ENCODE measurements around the gene TSPAN1. TPM values are rescaled to one million over a fixed set of nuclear protein-coding genes. Genes with fewer than 3 reads are reported as not detected.

TSPAN1 gene
- polyA plus RNA-seq, 1 donor: 0.54 TPM

DNA sequence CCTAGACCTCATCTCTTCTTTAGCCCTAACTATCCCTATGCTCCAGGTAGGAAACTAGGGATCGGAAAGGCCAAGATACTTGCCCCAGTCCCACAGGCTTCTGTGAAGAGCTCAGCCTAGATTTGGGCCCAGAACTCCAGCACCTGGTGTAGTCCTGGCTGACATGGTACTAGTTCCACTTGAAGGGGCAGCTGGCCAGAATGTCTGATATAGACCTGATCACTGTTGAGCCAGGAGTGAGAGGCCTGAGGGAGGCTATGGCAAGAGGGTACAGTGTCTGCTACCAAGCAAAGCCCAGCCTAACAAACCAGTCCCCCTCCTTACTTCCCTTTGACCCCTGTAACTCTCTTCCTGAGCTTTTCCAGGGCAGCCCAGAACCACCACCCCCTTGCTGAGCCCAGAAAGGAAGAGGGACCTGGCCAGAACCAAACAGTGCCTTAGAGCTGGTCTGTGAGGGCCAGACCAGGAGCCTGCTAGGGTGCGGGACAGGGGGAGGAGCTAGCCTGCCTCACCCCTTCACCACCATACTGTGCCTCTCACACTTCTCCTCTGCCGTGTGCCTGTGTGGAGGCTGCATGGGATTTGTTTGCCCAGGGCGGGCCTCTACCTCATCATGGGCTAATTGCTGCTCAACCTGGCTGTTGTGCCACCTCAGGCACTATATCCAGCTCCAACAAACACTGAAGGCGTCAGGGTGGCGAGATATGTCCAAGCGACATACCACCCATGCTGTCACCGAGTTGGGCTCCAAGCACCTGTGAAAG is 12.4 kb downstream of the TSPAN1 start:
- no peak for DNase-seq (ENCODE audit: low read depth)

DNA sequence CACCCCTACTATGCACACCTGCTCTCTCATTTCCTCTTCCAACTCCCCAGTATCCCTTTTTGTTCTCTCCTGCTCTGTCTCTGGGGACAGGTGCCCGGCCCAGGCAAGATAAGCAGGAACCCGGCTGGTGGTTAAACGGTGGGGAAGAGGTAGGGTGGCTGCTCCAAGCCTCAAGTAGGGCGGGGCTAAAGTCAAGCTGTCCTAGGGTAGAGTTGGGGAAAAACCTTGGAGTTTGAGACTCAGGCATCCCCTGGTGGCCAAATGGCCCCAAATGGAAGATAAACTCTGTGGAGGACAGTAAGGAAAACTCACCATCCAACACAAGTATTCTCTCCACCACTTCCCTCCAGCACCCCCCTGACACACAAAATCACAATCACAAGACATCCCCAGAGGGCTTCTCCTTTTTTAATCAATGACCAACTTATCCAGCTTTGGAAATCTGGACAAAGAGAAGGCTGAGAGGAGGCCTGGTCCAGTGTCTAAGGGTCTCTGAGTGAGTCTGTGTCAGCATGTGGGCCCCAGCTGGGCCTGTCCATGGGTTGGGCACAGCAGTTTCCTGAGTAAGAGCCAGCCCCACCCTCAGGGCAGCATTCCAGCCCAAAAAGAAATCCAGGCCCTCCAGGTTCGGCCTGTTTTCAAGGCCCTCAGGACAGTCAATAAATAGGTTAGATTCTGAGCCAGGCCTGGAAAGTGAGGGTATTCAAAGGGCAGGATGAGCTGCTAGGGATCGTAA is 13.6 kb downstream of the TSPAN1 start:
- no peak for DNase-seq (ENCODE audit: low read depth)

DNA sequence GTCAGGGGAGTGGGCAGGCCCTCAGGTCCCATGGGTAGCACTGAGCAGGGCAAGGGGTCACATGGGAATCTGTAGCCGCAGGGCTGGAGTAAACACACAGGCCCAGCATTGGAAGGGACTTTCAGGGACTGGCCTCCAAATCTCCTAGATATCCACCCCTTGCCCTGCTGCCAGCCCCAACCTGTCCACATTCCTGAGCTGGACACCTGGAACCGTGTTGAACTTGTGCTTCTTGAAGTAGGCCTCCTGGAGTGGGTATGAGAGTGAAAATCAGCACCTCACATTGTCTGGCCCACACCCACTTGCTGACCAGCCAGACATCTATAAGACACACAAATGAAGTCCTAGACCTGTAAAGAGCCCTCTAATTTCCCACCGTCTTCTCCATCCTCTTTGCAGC is 15.7 kb downstream of the TSPAN1 start:
- no peak for DNase-seq (ENCODE audit: low read depth)

DNA sequence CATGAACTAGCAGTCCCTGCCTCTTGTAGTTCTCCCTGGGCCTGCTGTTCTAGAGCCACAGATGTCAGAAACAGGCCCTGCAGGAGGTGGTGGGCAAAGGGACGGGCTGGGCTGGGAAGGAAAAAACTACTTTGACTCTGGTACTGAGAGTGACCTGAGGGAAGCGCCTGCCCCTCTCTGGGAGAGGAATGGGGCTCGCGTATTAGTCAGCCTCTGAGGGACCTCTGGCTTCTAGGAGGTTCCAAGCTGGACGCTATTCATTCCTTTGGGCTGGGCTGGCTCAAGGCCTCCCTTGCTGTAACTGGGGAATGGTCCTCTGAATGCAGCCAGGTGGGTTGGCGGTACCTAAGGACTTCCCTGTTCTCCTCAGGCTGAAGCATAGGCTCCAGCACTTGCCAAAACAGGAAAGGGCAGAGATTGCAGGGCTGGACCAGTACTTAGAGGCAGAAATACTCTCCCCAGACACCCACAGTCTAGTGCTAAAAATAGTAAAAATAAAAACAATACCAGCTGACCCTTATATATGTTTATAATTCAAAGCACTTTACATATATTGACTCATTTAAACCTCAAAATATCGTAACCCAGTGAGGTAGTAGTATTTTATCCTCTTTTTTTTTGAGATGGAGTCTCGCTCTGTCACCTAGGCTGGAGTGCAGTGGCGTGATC is 16.3 kb downstream of the TSPAN1 start:
- no peak for DNase-seq (ENCODE audit: low read depth)

DNA sequence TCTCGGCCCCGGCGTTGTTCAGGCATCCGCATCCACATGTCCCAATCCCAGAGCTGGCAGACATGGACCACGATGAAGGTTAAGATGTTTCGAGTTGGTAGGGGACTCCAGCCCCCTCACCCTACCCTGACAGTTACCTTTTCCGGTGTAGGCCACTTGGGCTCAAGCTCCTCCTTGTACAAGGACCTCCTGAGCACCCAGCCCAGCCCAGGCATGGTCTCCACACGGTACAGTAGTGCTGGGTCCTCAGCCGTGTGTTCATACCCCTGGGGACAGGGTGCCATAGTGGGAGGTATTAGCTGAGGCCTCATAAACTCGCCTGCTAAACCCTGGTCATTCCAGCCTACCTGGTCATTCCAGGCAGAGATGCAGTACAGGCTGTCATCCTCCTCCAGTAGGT is 17.3 kb downstream of the TSPAN1 start:
- no peak for DNase-seq (ENCODE audit: low read depth)

DNA sequence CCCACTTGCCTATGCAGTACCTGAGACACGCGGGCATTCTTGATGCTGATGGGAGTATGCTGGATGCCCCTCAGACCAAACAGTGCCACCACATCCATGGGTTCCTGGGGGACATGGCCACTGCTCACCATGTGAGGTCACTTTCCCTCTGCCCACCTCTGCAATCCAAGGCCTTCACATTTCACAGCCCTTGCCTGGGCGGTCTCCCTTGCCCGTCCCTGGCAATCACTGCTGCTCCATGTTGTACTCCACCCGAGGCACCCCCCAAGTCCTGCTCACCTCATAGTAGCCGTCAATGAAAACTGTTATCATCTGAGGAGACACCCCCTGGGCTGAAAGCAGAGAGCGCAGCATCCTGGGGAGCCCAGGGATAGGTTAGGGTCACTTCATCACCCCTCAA is 18.4 kb downstream of the TSPAN1 start:
- DNase-seq (ENCODE audit: low read depth): no peak

DNA sequence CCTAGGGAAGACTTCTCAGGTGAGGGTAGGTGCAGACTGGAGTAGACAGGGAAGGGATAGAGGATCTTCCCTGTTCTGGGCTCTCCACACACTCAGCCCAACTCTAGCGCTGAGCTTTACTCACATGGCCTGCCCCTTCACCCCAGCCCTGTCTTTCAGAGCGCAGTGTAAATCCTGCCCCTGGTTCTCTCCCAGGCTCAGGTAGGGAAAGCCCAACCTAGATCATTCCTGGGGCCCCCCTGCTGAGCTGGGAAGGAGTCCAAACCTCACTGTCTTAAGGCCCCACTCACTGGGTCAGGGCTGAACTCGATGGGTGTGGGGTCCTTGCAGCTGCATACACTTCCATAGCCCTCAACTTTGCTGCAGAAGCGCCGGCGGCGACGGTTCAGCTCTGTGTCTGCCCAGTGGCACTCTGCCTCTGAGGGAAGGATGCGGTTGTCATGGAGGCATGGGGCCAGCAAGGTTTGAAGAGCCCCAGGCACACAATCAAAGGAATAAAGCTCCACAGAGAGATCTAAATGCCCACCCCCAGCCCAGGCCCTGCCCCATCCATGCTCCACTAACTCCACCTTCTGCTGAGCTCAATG is 19.2 kb downstream of the TSPAN1 start:
- DNase-seq (ENCODE audit: low read depth): no peak

DNA sequence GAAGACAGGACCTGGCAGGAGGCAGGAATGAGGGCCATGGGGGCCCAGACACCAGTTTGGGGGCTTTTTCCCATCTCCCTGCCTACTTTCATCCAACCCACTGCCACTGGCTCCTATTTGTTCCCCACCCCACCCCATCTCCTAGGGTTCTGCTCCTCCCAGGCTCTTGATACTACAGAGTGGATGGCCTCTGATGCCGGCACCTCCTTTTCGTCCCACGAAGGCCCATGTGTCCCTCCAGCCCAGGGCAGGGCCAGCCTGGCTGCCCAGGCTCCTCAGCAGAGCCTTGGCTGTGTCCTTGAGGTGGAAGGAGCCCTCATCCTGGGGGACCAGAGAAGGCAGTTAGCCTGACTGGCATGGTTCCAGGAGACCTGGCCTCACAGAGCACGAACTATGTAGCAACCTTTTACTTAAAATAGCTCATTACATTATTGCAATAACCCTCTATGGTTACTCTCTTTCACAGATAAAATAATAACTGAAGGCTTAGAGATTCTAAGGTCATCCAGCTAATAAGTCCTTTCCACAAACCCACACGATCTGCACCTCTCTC is 19.8 kb downstream of the TSPAN1 start:
- DNase-seq (ENCODE audit: low read depth): no peak

DNA sequence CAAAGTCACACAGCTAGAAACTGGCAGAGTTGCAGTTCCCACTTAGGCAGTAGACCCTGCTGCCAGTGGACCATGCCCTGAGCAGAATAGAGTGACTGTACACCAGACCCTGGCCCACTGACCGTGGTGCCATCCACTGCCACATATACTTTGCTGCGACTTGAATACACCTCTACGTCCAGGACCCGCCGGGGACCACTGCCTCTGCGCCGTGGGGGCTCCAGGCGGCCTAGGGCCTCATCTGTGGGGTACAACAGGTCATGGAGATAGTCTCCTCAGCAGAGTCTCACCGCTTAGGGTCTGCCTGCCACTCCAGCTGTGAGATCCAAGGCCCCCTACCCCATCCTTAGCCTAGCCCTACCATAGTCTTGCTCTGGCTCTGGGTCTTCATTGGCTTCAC is 21.7 kb downstream of the TSPAN1 start:
- no peak for DNase-seq (ENCODE audit: low read depth)

DNA sequence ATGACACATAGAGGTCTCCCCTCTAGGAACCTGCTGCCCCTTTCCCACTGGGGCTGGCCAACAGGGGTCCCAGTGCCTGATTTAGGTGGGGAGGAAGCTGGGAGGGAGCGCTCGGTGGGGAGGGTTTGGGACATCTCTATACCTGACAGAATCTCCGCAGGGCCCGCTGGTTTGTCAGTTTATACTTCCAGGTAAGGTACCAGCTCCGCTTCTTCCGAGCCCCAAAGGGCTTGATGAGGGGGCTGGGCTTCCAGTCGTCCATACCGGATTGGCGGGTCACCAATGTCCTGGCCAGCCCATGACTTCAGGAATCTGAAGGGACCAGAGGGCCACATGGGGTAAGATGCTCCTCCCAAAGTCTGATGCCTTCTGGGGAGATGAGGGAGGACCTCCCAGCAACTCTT is 22.7 kb downstream of the TSPAN1 start:
- no peak for DNase-seq (ENCODE audit: low read depth)

DNA sequence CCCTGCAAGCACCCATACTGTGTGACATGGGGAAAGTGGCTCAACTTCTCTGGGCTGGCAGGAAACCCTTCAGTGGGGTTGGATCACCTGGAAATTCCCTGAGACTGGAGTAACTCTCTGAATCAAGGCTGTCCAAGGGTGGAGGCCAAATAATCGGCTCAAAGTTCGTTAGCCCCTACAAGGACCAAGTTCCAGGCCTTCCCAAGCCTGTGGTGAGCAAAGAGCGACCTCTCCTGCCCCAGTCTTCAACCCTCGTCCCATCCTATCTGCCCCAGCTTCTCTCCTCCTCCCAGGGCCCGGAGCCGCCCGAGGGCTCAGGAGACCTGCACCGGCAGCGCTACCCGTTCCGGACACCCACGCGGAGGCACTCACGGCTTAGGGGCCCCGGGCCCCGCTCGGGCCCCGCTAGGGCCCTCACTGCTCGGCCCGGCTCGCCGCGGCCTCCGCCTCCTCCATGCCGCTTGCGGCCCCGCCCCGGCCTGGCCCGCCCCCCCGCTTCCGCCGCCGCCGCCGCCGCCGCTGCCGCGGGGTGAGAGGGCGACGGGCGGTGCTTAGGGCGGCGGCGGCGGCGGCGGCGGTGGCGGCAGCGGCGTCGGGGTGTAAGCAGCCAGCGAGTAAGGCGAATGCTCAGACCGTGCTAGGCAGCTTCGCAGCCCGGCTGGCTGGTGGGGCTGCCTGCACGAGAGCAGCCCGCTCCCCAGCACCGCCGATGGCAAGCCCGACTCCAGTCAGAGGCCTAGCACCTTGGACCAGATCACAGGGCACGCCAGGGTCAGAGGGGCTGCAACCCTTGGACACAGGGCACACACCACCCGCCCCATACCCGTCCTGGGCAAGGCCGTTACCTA is 23.3 kb downstream of the TSPAN1 start, which contains the start of gene POMGNT1:
TSS of gene POMGNT1 (minus strand) at position 471 of the 848 bp plus-strand sequence. CDS start 613 bp downstream, outside the sequence.
- DNase-seq (ENCODE audit: low read depth): no peak

DNA sequence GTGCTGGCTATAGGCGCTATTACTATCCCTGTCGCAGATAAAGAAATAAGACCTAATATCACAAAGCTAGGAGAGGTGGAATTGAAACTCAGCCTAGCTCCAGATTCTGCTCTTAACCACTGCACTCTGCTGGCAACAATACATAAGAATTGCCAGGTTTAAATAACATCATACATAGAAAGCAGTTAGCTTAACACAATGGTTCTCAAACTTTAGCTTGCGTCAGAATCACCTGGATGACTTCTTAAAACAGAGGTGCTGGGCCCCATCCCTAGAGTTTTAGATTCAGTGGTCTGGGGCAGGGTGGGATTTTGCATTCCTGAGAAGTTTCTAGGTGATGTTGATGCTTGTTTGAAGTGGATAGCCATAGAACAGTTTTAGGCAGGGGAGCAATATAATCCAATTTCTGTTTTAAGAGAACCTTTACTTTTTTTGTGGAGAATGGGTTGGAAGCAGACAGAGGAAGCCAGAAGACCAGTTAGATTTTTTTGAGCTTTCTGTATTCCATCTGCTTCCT is 24.4 kb downstream of the TSPAN1 start:
- no peak for DNase-seq (ENCODE audit: low read depth)

DNA sequence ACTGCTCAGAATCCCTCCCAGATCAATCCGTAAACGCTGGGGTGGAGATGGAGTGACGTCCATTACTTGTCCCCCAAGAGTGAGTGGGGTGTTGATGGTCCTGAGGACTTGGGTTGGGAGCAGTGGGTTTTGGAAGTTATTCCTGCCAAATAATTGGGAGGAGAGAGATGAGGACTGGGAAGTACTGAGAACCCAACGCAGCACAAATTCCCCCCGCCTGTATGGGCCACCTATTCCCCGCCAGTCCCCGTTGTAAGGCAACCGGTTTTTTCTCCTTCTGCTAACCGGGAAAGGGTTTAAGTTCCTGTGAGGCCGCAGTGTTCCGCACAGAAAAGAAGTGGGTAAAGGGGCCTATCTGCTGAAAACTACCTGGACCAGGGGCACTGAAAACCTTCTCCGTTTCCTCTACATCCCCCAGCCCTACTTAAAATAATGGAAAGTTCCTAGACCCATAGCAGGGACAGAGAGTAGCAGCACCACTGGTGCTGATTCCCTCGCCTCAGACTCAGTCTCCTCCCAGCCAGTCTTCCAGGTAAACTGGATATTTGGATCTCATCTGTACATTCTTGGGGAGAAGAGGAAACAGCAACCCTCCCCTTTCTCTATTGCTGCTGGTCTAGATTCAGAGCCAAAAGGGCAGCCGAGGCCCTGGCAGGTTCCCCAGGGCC is 29.0 kb downstream of the TSPAN1 start:
- no peak for DNase-seq (ENCODE audit: low read depth)

DNA sequence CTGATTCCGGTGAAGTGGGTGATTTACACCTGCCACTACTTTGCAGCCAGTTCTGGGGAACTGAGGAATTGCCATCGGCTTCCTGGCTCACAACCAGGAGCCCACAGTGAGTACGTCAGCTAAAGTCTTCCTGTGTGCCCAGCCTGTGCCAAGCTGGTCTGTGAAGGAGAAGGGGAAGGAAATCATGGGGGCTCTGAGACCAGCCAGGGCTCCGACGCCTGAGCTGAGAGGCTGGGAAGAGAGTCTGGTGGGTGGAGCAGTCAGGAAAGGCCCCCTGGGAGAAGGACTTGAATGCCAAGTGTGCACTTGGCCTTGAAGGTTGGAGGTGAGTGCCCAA is 29.5 kb downstream of the TSPAN1 start:
- DNase-seq (ENCODE audit: low read depth): no peak

DNA sequence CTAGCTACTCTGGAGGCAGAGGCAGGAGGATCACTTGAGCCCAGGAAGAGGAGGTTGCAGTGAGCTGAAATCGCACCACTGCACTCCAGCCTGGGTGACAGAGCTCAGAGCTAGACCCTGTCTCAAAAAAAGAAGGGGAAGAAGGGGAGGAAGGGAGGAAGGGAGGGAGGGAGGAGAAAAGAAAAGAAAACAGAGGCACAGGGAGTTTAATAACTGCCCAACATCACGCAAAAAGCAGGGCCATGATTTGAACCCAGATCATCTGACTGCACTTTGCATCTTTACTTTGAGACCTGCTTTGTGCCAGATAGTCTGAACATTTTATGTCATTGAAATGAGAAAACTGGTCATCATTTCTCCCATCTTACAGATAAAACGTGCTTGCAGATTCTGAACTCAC is 30.3 kb downstream of the TSPAN1 start:
- DNase-seq (ENCODE audit: low read depth): no peak

DNA sequence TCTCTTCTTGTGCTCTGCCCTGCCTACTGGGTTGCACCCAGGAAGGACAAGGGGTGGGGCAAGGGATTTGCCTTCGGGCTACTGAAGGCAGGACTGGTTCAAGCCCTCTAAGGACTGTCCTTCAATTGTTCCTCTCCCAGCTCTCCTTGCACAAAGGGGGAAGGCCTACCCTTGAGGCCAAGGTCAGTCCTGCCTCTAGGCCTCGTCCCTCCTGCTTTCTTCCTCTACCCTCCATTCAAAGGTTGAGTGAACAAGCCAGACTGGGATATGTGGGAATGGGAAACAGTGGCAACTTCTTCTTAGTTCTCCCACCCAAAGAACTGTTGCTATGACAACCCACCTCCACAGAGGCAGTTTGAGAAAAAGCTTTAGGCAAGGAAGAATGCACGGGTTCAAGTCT is 30.9 kb downstream of the TSPAN1 start:
- no peak for DNase-seq (ENCODE audit: low read depth)

DNA sequence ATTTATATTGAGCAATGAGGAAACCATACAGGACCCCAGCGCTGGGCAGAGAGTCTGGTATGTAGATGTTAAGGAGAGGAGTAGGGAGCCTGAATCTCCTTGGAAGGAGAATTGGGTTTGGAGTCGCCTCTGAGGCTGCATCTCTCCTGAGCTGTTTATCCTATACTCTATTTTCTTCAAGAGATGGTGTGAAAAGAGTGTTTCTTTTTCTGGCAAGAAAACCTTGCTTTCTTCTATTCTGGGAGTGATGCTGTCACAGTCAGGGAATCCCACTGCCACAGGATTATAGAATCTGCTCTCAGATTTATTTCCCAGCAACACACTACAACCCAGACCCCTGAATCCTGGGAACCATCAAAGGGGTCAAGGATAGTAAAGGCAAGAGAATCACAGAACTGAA is 31.5 kb downstream of the TSPAN1 start:
- DNase-seq (ENCODE audit: low read depth): no peak

DNA sequence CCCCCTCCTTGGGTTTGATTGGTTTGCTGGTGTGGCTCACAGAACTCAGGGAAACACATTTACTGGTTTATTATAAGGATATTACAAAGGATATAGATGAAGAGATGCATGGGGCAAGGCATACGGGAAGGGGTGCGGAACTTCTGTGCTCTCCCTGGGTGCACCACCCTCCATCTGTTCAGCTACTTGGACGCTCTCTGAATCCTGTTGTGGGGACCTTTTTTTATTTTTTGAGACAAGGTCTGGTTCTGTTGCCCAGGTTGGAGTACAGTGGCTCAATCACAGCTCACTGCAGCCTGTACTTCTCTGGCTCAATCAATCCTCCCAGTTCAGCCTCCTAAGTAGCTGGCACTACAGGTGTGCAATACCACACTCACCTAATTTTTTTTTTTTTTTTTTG is 35.7 kb downstream of the TSPAN1 start:
- DNase-seq (ENCODE audit: low read depth): no peak

DNA sequence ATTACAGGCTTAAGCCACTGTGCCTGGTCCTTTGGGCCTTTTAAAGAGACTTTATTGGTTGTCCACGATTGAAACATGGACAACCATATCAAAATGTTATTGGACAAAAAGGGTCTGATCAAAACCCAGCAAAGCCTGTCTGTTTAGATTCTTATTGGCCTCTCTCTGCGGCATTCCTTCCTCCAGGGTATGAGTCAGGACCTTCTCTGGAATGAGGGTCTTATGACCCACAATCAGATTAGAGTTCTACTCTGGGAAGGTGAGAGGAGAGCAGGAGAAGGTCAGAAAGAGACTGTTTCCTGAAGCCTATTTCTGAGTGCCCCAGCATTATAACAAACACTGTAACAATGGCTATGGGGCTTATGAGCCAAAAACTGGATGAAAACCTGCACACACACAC is 36.2 kb downstream of the TSPAN1 start:
- no peak for DNase-seq (ENCODE audit: low read depth)

DNA sequence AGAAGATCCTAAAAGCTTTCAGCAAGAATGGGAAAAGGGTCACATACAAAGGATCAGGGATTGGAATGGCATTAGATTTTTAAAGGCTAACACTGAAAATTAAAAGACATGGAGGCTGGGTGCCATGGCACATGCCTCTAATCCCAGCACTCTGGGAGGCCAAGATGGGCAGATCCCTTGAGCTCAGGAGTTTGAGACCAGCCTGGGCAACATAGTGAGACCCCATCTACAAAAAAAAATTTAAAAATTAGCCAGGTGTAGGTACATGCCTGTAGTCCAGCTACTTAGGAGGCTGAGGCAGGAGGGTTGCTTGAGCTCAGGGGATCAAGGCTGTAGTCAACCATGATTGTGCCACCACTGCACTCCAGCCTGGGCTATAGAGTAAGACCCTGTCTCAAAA is 40.6 kb downstream of the TSPAN1 start:
- no peak for DNase-seq (ENCODE audit: low read depth)

All from forelimb muscle (tissue), 1 donor.